ENCODE results near the gene REPIN1.
A peak's percentile ranks its signal among the peaks of the same experiment; 100 is the strongest.

REPIN1 gene

GRCh38 chr7:150360363-150361058, 8.1 kb upstream of the REPIN1 start:
- DNase-seq (ENCODE audit: low read depth in 2 of 2): no peak

DNA sequence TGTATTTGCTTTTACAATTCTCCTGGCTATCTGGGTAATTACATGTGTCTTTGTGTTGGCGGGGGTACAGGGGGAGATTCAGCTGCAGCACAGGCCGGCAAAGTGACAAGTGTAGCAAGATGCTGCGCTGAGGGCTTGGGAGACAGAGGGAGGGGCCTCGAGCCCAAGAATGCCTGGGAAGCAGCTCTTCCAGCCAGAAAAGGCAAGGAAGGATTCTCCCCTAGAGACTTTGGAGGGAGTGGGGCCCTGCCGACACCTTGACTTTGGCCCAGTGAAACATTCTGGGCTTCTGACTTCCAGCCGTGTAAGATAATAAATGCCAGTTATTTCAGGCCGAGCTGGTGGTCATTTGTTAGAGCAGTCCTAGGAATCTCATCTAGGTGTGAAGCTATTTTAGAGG, 7.2 kb upstream of the REPIN1 start:
- DNase-seq (ENCODE audit: low read depth in 2 of 2): no peak

GRCh38 chr7:150361807-150362621, 6.6 kb upstream of the REPIN1 start:
- DNase-seq (ENCODE audit: low read depth in 2 of 2): no peak

- no peak for DNase-seq (ENCODE audit: low read depth in 2 of 2)
Measured at GRCh38 chr7:150363370-150363769, 5.3 kb upstream of the REPIN1 start.

DNA sequence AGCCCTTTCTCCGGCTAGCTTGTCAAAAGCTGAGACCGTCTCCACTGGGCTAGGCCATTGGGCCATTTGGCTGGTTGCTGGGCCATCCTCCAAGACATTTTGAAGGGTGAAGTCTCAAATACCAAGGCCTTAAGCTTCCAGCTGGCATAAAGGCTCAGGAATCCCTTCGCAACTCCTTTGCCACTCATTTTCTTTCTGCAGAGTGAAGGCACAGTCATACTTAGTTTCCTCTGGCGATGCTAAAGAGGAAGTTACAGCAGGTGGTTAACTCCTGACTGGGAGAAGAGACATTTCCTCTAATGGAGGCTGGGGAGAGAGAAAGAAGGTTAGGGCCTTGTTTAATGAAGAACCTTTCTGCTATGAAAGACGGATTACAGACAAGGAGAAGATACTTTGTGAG, 4.8 kb upstream of the REPIN1 start:
- no peak for DNase-seq (ENCODE audit: low read depth in 2 of 2)

DNA sequence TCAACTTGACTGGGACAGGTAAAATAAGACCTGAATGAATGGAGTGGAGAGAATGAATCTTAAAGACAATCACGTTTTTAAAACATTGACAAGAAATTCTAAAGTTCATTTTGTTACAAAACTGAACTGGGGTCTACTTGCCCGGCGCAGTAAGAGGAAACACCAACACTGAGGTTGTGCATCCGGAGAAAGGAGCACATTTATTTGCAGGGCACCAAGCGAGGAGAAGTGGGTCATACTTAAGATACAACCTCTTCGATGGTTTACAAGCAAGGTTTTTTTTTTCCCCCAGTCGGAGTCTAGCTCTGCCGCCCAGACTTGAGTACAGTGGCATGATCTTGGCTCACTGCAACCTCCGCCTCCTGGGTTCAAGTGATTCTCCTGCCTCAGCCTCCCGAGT, 3.4 kb upstream of the REPIN1 start:
- no peak for DNase-seq (ENCODE audit: low read depth in 2 of 2)

DNA sequence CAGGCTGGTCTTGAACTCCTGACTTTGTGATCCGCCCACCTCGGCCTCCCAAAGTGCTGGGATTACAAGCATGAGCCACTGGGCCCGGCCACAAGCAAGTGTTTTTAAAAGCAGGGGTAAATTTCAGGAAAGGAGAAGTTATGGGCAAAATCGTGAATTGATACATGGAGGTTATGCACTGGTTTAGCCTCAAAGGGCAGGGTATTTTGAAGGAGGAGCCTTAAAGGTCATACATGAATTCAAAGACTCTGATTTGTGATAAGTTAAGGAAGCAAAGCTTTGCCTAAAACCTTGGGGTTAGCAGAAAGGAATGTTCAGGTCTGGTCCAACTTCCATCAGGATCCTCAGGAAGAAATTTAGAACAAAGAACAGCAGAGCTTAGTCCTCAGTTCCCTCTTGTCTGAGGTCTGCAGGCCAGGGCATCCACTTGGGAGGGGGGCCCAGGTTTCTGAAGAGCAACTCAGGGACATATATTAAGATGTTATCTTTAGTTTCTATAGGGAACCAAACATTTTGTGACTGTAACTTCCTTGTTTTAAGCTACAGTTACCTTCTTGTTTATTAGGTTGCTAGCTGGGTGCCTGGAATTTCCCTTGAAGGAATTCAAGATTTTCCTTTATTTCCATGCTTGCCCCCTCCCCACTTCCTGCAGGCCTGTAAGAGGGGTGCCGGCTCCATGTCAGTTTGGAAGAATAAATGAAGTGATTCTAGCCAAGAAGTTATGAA, 2.8 kb upstream of the REPIN1 start:
- no peak for DNase-seq (ENCODE audit: low read depth in 2 of 2)

- DNase-seq (ENCODE audit: low read depth in 2 of 2): no peak
Measured at GRCh38 chr7:150367677-150368095, 936 bp upstream of the REPIN1 start.

- peak; percentile 55 to 76 for DNase-seq (ENCODE audit: low read depth in 2 of 2)
Measured at GRCh38 chr7:150368884-150369747, 494 bp downstream of the REPIN1 start.

DNA sequence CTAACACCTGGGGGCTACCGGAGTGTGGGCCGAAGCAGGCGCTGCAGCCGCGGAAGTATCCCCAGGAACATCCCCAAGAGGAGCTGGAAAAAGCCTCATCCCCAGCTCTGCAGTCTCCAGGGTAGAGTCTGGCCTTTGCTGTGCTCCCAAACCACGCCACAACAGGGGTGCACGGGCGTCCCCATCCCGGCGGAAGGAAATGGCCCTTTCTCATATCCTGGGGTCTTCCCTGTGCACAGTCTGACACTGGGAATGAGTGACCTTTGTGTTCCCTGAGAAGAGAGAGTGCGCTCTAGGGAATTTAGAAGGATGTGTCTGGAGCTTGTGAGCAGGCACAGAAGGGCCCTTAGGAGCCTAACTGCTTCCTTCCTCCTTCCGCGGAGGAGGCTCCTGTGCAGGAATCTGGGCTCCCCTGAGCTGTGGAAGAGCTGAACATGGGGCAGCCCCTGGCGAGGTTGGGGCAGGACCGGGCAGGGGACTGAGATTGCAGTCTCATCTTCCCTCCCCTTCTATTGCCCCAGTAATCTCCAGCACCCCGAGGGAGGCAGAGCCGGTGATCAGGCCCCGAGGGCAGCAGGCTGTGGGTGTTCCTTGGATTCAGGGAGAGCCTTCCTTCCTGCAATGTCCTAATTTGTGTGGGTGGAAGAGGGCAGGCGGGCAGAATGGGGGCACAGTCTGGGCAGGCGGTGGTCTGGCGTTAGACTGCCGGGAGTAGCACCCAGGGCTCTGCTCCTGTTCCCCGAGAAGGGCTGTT, 1.3 kb downstream of the REPIN1 start:
- DNase-seq (ENCODE audit: low read depth in 2 of 2): no peak

DNA sequence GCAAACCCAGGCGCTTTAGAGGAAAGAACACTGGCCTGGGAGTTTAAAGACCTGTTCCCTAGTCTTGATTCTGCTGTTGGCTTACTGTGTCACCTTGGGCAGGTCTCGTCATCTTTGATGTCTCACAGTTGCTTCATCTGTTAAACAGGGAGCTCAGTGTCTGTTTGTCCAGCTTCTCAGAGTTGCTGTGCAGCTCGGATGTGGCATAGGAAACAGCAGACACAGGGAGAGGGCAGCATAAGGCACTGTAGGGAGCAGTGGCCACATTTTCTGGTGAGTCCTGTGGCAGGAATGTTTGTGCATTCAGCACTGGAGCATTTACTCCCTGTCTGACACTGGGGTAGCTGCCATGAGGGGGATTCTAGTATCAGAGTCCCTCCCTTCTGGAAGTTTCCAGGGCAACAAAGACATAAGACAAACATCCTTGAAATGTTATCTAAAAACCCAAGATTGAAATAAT, 2.0 kb downstream of the REPIN1 start:
- DNase-seq (ENCODE audit: low read depth in 2 of 2): no peak

DNA sequence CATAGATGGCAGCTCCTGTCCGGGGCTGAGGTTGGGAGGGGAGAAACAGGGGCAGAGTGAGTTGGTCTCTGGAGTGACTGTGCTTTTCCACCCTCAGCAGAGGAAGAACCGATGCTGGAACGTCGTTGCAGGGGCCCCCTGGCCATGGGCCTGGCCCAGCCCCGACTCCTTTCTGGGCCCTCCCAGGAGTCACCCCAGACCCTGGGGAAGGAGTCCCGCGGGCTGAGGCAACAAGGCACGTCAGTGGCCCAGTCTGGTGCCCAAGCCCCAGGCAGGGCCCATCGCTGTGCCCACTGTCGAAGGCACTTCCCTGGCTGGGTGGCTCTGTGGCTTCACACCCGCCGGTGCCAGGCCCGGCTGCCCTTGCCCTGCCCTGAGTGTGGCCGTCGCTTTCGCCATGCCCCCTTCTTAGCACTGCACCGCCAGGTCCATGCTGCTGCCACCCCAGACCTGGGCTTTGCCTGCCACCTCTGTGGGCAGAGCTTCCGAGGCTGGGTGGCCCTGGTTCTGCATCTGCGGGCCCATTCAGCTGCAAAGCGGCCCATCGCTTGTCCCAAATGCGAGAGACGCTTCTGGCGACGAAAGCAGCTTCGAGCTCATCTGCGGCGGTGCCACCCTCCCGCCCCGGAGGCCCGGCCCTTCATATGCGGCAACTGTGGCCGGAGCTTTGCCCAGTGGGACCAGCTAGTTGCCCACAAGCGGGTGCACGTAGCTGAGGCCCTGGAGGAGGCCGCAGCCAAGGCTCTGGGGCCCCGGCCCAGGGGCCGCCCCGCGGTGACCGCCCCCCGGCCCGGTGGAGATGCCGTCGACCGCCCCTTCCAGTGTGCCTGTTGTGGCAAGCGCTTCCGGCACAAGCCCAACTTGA, 2.7 kb downstream of the REPIN1 start:
- no peak for DNase-seq (ENCODE audit: low read depth in 2 of 2)

DNA sequence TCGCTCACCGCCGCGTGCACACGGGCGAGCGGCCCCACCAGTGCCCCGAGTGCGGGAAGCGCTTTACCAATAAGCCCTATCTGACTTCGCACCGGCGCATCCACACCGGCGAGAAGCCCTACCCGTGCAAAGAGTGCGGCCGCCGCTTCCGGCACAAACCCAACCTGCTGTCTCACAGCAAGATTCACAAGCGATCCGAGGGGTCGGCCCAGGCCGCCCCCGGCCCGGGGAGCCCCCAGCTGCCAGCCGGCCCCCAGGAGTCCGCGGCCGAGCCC, 3.3 kb downstream of the REPIN1 start:
- no peak for DNase-seq (ENCODE audit: low read depth in 2 of 2)

GRCh38 chr7:150372271-150373048, 3.8 kb downstream of the REPIN1 start:
- no peak for DNase-seq (ENCODE audit: low read depth in 2 of 2)

DNA sequence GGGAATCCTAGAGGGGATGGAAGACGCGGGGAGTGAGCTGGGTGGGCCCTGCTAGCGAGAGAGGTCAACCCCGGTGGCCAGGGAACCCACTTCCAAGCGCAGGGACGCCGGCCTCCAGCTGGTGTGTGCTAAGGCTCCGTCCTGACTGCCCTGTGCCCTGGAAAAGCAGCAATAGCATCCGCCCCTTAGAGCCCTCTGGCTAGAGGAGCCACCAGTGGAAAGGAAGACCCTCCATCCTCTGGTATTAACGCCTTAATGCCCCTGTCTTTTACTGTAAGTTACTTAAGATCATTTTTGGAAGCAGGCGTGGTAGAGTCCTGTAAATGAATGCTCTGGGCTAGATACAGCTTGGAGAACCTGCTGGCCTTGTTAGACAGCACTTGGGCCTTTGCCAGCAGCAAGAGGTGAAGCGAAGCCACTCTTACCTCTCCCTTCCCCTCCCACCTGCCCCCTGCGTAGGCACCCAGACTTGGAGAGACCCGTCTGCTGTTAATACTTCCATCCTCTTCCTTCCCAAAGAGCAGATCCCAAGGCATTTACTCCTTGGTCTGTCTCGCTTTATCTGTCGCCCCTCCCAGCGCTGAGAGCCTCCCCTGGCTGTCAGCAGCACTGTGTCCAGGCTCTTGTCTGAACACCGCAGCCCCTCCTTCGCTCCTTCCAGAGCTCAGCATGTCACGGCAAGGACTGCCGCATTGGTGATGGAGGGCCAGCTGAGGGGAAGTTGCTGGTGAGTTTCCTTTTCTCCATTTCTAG, 4.6 kb downstream of the REPIN1 start:
- DNase-seq (ENCODE audit: low read depth in 2 of 2): no peak

- no peak for DNase-seq (ENCODE audit: low read depth in 2 of 2)
Measured at GRCh38 chr7:150374026-150374425, 5.4 kb downstream of the REPIN1 start.

GRCh38 chr7:150374472-150374871, 5.8 kb downstream of the REPIN1 start:
- no peak for DNase-seq (ENCODE audit: low read depth in 2 of 2)

- peak in 1 of 2 donors; percentile 27 for DNase-seq (ENCODE audit: low read depth in 2 of 2)
Measured at GRCh38 chr7:150375662-150376521, 7.3 kb downstream of the REPIN1 start.
